22Rv1 (cell line): ENCODE measurements around the gene TWIST2.

Source experiments
- H3K27ac ChIP-seq: fragments of 450-650 bp; 2 replicates; pipeline ENCODE4 v1.5.1; 2017
- ZFX ChIP-seq: fragments of 450-650 bp; IDR thresholded peaks from 2 replicates; pipeline ENCODE4 v1.6.1; 2017; ENCODE audit warnings: antibody characterized with exemption, borderline replicate concordance
- TF ChIP-seq, protein P1 (sequence below): fragments of 450-650 bp; IDR thresholded peaks from 2 replicates; pipeline ENCODE4 v1.5.1; 2017; ENCODE audit warnings: mild to moderate bottlenecking

Gene TWIST2

DNA sequence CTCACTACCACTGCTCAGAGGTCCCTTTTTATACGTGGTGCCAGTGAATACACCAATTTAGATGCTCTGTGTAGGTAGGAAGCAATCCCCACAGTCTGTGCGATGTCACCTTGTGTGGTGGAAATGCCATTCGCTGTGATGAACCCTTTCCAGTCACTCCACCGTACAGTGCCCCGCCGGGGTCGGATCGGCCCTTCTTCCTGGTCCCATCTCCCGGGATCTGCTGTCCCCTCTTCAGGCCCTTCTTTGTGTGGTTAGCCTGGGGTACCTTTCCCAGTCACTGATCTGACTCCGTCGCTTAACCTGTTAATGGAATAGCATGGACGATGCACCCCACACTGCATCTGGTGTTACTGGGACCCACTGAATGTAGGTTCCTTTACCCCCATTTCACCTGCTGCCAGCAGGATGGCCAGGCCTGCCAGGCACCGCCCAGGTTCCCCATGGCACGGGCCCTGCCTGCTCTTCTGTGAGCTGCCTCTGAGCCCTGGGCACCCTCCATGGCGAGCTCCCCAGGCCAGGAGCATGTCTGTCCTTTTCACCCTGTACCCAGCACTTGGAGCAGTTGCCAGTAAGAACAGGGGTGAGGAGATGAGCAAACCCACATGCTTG is 18.0 kb downstream of the TWIST2 start:
- TF ChIP-seq, protein P1, sequence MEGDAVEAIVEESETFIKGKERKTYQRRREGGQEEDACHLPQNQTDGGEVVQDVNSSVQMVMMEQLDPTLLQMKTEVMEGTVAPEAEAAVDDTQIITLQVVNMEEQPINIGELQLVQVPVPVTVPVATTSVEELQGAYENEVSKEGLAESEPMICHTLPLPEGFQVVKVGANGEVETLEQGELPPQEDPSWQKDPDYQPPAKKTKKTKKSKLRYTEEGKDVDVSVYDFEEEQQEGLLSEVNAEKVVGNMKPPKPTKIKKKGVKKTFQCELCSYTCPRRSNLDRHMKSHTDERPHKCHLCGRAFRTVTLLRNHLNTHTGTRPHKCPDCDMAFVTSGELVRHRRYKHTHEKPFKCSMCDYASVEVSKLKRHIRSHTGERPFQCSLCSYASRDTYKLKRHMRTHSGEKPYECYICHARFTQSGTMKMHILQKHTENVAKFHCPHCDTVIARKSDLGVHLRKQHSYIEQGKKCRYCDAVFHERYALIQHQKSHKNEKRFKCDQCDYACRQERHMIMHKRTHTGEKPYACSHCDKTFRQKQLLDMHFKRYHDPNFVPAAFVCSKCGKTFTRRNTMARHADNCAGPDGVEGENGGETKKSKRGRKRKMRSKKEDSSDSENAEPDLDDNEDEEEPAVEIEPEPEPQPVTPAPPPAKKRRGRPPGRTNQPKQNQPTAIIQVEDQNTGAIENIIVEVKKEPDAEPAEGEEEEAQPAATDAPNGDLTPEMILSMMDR: no peak
- TF ChIP-seq ZFX: no peak
- no peak overlapping the region for H3K27ac ChIP-seq

DNA sequence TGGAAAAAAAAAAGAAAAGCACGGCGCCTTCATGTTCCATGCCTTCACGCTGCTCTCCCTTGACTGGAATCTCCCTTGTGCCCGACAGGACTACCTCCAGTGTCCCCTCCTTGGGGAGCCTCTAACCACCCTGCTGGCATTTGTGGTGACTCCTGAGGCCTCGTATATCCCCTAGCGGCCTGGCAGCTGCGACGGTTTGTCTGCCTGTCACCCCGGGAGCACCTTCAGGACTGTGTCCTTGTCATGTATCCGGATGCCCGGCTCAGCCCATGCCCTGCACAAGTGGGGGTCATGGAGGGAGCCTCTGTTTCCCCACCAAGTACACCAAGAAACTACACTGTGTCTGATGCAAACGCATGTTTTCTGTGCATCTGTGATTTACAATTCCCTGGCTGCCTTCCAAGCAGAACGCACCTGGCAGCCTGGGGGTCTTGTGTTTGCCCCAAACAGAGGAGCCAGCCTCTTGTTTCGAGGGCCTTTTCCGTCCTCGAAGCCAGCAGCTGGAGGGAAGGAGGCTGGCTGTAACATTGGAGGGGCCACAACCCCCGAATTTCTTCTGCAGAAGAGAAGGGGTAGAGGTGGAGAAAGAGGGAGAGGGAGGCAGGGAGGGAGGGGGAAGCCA is 18.9 kb downstream of the TWIST2 start:
- TF ChIP-seq ZFX: no peak
- TF ChIP-seq, protein P1: no peak
- H3K27ac ChIP-seq: no peak overlapping the region

DNA sequence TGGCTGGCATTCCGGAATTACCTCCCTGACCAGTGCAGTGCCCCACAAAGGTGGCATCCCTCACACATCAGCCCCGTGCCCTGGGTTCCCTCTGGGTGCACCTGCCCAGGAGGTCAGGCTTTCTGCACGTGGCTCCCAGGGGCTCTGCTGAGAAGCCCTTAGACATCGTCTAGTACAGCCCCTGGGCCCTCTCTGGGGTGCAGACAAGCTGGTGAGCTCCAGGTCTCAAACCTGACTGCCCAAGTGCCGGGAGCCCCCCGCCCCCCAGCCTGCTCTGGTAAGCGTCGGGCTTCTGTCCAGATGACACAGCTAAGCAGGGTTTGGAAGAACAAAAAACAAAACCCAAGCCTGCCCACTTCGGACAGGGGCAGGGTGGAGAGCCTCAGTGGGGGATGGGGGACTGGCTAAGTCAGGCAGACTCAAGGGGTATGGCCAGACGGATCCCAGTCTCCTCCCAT is 20.2 kb downstream of the TWIST2 start:
- H3K27ac ChIP-seq: no peak overlapping the region

DNA sequence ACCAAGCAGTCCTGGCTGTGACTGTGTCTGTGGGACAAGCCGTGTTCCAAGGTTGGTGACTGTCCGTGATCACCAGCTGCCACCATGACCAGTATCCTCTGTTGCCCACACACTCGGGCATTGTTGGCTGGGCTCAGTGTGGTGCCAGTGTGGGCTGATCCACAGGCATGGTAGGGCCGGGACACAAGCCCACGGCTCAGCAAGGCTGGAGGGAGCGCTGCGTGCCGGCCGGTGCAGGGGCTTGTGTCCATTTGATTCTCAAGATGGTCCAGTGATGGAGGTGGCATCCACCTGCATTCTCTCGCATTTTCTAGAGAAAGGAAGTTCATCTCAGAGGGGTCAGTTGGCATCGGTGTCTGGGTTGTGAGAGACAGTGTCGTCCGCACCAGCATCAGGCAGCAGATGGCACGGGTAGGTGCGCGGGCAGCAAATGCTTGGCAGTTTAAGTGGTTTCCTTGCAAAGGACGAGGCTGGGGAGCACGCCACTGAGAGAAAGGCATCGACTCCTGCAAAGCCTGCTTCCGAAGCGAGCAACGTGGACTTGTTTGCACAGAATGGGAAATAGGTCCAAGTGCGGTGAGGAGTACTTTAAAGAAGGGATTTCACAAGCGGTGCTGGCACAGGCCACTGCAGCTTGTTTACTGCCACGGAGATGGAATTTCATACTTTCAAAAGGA is 20.9 kb downstream of the TWIST2 start:
- no peak overlapping the region for H3K27ac ChIP-seq
- TF ChIP-seq, protein P1: no peak
- no peak for TF ChIP-seq ZFX

More for the DNA sequence above, 20.2 kb downstream of the TWIST2 start:
- no peak for TF ChIP-seq ZFX
- TF ChIP-seq, protein P1: no peak

DNA sequence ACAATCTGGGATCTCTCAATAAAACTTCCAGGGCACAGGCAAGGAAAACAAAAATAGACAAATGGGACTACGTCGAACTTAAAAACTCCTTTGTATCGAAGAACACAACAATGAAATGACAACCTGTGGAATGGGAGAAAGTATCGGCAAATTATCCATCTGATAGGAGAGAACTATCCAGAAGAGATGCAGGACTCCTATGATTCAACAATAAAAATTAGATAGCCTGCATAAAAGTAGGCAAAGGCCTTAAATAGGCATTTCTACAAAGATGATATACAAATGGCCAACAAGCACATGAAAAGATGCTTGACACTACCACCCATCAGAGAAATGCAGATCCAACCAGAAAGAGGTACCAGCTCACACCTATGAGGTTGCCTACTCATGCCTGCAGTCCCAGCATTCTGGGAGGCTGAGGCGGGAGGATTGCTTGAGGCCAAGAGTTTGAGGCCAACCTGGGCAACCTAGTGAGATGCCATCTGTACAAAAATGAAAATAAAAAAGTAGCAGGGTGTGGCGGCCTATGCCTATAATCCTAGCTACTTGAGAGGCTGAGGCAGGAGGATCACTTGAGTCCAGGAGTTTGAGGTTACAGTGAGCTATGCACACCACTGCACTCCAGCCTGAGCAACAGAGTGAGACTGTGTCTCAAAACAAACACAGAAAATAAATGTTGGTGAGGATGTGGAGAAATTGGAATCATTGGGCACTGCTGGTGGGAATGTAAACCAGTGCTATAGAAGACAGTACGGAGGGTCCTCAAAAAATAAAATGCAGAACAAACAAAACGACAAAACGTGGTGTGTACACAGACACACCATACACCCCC is 21.6 kb downstream of the TWIST2 start:
- TF ChIP-seq ZFX: no peak
- TF ChIP-seq, protein P1: no peak
- H3K27ac ChIP-seq: no peak overlapping the region

DNA sequence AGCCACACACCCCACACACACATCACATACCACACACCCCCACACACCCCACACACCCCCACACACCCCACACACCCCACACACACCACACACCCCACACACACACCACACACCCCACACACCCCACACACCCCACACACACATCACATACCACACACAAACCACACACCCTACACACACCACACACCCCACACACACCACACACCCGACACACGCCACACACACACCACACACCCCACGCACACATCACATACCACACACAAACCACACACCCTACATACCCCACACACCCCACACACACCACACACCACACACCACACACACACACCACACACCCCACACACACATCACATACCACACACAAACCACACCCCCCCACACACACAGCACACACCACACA is 22.4 kb downstream of the TWIST2 start:
- no peak overlapping the region for H3K27ac ChIP-seq

More for the DNA sequence above, 22.4 kb downstream of the TWIST2 start:
- no peak for TF ChIP-seq ZFX
- TF ChIP-seq, protein P1: no peak
